ENCODE results near the gene FKBP1A. TPM values are rescaled to one million over a fixed set of nuclear protein-coding genes. Genes with fewer than 3 reads are reported as not detected.
A peak's percentile ranks its signal among the peaks of the same experiment; 100 is the strongest.

The FKBP1A gene
- total RNA-seq, 4 donors from 2014 or later: 78.6 to 116 (median 86.8) TPM

- ATAC-seq: no peak
- no peaks in the 10 kb centered on the region for H3K9me3 ChIP-seq
- 35 to 68% methylated on average over 4 of the region's 4 CpGs for WGBS, 2 donors (ENCODE audit: low coverage in 1 of 2)
- no peak overlapping the region for H3K27ac ChIP-seq
- peaks cover 33% of the 10 kb centered on the region for H3K27me3 ChIP-seq
- H3K4me1 ChIP-seq: peaks cover 3 to 8% (median 3%) of the 10 kb centered on the region in 3 donors
- no peak for TF ChIP-seq POLR2A (IDR thresholded peaks at IDR 0.05)
- TF ChIP-seq, protein P1, sequence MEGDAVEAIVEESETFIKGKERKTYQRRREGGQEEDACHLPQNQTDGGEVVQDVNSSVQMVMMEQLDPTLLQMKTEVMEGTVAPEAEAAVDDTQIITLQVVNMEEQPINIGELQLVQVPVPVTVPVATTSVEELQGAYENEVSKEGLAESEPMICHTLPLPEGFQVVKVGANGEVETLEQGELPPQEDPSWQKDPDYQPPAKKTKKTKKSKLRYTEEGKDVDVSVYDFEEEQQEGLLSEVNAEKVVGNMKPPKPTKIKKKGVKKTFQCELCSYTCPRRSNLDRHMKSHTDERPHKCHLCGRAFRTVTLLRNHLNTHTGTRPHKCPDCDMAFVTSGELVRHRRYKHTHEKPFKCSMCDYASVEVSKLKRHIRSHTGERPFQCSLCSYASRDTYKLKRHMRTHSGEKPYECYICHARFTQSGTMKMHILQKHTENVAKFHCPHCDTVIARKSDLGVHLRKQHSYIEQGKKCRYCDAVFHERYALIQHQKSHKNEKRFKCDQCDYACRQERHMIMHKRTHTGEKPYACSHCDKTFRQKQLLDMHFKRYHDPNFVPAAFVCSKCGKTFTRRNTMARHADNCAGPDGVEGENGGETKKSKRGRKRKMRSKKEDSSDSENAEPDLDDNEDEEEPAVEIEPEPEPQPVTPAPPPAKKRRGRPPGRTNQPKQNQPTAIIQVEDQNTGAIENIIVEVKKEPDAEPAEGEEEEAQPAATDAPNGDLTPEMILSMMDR (IDR thresholded peaks at IDR 0.05): peak in 3 of 4 experiments; percentile 23 to 46 (median 26)
- H3K4me3 ChIP-seq: no peak overlapping the region
- H3K36me3 ChIP-seq: no peaks in the 10 kb centered on the region
Observed at GRCh38 chr20:1397710-1398109, 4.9 kb upstream of the FKBP1A start.

GRCh38 chr20:1396702-1397101, 3.8 kb upstream of the FKBP1A start:
- Histone ChIP-seq H3K27me3 (peaks cover 33% of the 10 kb centered on the region), H3K27ac (no peak overlapping the region), H3K9me3 (no peaks in the 10 kb centered on the region), H3K4me3 (no peak overlapping the region), H3K36me3 (no peaks in the 10 kb centered on the region), H3K4me1 (peaks cover 3 to 16% (median 6%) of the 10 kb centered on the region in 3 donors)
- WGBS, 2 donors (ENCODE audit: low coverage in 1 of 2): 73% methylated on average over 4 of the region's 4 CpGs; no CpG with 5 or more reads in 1 of the 2 donors
- TF ChIP-seq EP300 (IDR thresholded peaks at IDR 0.05): no peak
- no peak for TF ChIP-seq POLR2A (IDR thresholded peaks at IDR 0.05)
- TF ChIP-seq POLR2AphosphoS5 (IDR thresholded peaks at IDR 0.05): no peak
- TF ChIP-seq, protein P1 (IDR thresholded peaks at IDR 0.05): no peak
- no peak for ATAC-seq

GRCh38 chr20:1396264-1396663, 3.4 kb upstream of the FKBP1A start:
- no peaks in the 10 kb centered on the region for H3K9me3 ChIP-seq
- no peak overlapping the region for H3K27ac ChIP-seq
- no peak for ATAC-seq
- WGBS, 2 donors (ENCODE audit: low coverage in 1 of 2): 43 to 50% methylated on average over 1 of the region's 1 CpG
- peaks cover 3 to 20% (median 11%) of the 10 kb centered on the region in 3 donors for H3K4me1 ChIP-seq
- H3K36me3 ChIP-seq: no peaks in the 10 kb centered on the region
- H3K27me3 ChIP-seq: peaks cover 33% of the 10 kb centered on the region
- H3K4me3 ChIP-seq: no peak overlapping the region
- TF ChIP-seq POLR2A (IDR thresholded peaks at IDR 0.05) (no peak), EP300 (IDR thresholded peaks at IDR 0.05) (no peak), POLR2AphosphoS5 (IDR thresholded peaks at IDR 0.05) (no peak)
- TF ChIP-seq, protein P1 (IDR thresholded peaks at IDR 0.05): no peak

DNA sequence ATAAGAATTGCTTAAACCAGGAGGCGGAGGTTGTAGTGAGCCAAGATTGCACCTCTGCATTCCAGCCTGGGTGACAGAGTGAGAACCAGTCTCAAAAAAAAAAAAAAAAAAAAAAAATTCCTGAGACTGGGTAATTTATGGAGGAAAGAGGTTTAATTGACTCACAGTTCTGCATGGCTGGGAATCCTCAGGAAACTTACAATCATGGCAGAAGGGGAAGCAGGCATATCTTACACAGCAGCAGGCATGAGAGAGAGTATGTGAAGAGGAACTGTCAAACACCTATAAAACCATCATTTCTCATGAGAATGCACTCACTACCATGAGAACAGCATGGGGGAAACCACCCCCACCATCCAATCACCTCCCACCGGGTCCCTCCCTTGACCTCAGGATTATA, 1.8 kb upstream of the FKBP1A start:
- 40 to 44% methylated on average over 1 of the region's 2 CpGs for WGBS, 2 donors (ENCODE audit: low coverage in 1 of 2)
- Histone ChIP-seq H3K27ac (no peak overlapping the region), H3K36me3 (no peaks in the 10 kb centered on the region), H3K9me3 (no peaks in the 10 kb centered on the region), H3K4me3 (no peak overlapping the region), H3K27me3 (peaks cover 33% of the 10 kb centered on the region), H3K4me1 (peaks cover 3 to 36% (median 26%) of the 10 kb centered on the region in 3 donors)
- no peak for ATAC-seq
- TF ChIP-seq EP300 (IDR thresholded peaks at IDR 0.05) (no peak), POLR2A (IDR thresholded peaks at IDR 0.05) (no peak), POLR2AphosphoS5 (IDR thresholded peaks at IDR 0.05) (no peak)
- TF ChIP-seq, protein P1 (IDR thresholded peaks at IDR 0.05): no peak

DNA sequence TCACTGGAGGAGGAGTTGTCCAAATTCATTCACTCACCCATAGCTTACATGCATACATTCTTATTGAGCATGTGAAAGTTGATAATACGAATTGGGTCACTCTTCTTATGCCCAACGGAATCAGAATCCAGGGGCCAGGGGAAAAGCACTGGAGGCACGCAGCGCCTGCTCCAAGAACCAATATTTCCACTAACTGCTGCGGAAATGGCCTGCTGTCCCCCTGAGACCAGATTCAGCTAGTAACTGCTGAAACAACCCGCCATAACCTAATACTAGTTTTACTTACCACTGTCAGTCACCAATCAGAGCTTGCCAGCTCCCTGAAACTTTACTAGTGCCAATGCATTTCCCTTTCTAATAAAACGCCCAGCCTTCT, 641 bp upstream of the FKBP1A start:
- TF ChIP-seq, protein P1 (IDR thresholded peaks at IDR 0.05): no peak
- TF ChIP-seq POLR2A (IDR thresholded peaks at IDR 0.05) (no peak), EP300 (IDR thresholded peaks at IDR 0.05) (no peak), POLR2AphosphoS5 (IDR thresholded peaks at IDR 0.05) (no peak)
- Histone ChIP-seq H3K4me1 (peaks cover 3 to 48% (median 38%) of the 10 kb centered on the region in 3 donors), H3K27ac (peak overlapping the region; percentile 68 to 93 (median 83)), H3K9me3 (no peaks in the 10 kb centered on the region), H3K36me3 (no peaks in the 10 kb centered on the region), H3K4me3 (peak overlapping the region; percentile 84 to 98), H3K27me3 (peaks cover 21% of the 10 kb centered on the region)
- 58 to 71% methylated on average over 7 of the region's 7 CpGs for WGBS, 2 donors (ENCODE audit: low coverage in 1 of 2)
- ATAC-seq: no peak

All from gastroesophageal sphincter (tissue), 4 donors.